Activated naive CD4-positive, alpha-beta T cell treated with anti-CD3 and anti-CD28 coated beads, Interleukin-2, amount 50 U/mL, for 72 hours (primary cell): ENCODE results near the gene LIPC. TPM values are rescaled to one million over a fixed set of nuclear protein-coding genes. Genes with fewer than 3 reads are reported as not detected.
A peak's percentile ranks its signal among the peaks of the same experiment; 100 is the strongest.

Experiments
- ATAC-seq, 2 donors: fragments of 150-1000 bp; cut with Tn5 transposase; 2 replicates each; pipeline ENCODE4 v1.10.0; 2021; ENCODE audit warnings: mild to moderate bottlenecking in 2 of 2, moderate library complexity in 2 of 2
- DNase-seq, 2 donors: peaks; one replicate each; pipeline ENCODE4 v3.0.0; 2021 to 2022; ENCODE audit warnings: low spot score in 2 of 2
- H3K27ac Mint-ChIP-seq, 2 donors: one replicate each; pipeline ENCODE4 v1.8.0; 2022; ENCODE audit warnings: mild to moderate bottlenecking in 2 of 2, mixed read lengths in 2 of 2
- H3K36me3 Mint-ChIP-seq, 2 donors: one replicate each; pipeline ENCODE4 v1.8.0; 2022; ENCODE audit warnings: mixed read lengths in 2 of 2
- H3K9me3 Mint-ChIP-seq, 2 donors: one replicate each; pipeline ENCODE4 v1.8.0; 2022; ENCODE audit warnings: mixed read lengths in 2 of 2
- total RNA-seq, 2 donors: library from RNA; stranded (reverse); gene quantifications; one replicate each; pipeline ENCODE4 v1.2.3, GENCODE V29; 2022

The LIPC gene
- total RNA-seq, 2 donors from 2014 or later, result 0.64 to 0.98 TPM

DNA sequence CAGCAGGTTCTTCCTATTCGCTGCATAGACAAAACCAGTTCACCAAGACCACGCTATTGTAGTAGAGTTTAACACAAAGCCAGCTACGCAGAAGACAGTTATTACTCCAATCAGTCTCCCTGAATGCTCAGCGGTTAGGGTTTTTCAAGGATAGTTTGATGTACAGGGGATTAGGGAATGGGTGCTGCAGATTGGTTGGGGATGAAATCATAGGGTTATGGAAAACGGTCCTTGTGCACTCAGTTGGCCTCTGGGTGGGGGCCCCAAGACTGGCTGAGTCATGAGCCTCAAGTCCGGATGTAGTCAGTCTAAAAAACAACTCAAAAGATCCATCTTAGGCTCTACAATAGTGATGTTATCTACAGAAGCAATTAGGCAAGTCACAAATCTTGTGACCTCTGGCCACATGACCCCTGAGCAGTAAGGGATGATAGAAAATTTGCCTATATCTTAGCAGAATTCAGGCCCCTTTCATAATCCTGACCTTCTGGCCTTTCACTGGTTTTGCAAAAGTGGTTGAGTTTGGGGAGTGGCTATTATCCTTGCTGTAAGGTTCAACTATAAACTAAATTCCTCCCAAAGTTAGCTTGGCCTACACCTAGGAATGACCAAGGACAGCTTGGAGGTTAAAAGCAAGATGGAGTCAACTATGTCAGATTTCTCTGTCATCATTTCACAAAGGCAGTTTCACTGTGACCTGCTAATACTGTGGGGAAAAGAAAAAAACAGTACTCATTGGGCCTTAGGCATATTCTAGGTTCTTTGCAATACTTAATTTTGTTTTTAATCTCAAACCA lies 57.7 kb downstream of the LIPC start:
- H3K36me3 Mint-ChIP-seq, result peaks cover 0 to 12% of the 10 kb centered on the region in 2 donors
- DNase-seq (no peak), ATAC-seq (no peak)
- H3K9me3 Mint-ChIP-seq, result peaks cover 6 to 20% of the 10 kb centered on the region in 2 donors
- no peak overlapping the region for H3K27ac Mint-ChIP-seq

DNA sequence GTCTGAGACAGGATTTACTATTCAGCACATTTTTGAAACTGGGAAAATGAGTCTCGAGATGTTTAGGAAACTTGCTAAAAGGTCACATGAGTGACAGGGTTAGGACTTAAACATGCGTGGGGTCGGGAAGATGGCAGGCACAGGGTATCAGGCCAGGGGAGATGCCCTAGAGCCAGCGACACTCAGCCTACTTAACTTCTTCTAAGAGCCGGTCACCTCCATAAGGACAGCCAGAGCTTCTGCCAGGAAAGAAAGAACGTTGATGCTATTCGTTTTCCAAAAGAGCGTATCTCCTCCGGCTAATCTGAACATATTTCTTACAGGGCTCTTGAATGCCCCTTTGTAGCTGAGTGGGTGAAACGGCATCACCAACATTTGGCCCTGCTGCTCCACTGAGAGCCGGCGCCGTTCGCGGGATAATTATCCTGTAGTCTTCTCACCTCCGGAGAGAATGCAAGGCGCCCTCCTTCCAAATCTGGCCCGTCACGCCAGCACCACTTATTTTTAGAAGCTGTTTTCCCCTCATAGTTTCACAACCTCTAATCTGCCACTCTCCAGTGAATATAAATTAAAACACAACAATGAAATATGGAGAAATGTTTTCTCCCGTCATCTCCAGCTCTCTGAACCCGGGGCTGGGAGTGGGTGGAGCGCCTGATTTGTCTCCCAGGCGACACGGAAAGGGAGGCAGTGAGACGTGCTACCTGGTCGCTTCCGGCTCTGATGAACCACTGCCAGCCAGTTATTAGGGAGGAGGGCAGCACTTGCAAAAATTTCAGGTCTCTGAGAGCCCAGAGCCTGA lies 58.5 kb downstream of the LIPC start:
- H3K9me3 Mint-ChIP-seq, result peaks cover 0 to 12% of the 10 kb centered on the region in 2 donors
- H3K36me3 Mint-ChIP-seq, result peaks cover 0 to 4% of the 10 kb centered on the region in 2 donors
- H3K27ac Mint-ChIP-seq, result no peak overlapping the region
- DNase-seq (no peak), ATAC-seq (no peak)

GRCh38 chr15:58490888-58491473 lies 59.2 kb downstream of the LIPC start:
- ATAC-seq (no peak), DNase-seq (no peak)
- Mint-ChIP-seq H3K27ac (peak overlapping the region in 1 of 2 donors; percentile 72), H3K9me3 (peaks cover 0 to 6% of the 10 kb centered on the region in 2 donors), H3K36me3 (no peaks in the 10 kb centered on the region)

DNA sequence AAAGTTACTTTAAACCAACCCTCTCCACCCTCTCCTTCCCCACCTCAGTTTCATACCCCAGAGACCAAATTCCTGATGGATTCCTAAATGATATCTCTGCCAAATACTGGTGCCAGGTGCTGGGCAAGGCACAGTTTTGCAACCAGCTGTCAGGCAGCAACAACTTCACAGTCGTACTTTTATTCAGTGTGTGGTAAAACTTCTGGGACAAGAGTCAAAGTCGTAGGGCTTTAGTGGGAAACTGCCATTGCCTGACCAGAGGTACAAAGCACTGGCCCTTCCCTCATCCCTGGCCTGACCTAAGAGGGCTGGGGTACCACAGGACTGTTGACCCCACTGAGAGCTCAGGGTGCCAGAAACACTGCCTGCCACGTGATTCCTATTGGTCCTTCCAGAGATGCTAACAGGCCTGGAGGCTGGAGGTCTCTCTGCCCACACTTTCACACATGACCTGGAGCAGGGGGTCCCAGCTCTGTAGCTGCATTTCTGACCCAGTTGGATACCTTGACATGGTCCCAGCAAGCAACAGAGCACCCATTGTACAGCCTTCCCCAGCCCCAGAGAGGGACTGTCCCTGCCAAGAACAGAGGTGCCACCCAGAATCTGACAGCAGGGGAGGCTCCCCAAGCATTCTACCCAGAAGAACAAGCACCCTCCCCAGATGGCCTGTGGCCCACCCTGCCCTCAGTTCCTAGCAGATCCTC lies 59.9 kb downstream of the LIPC start:
- Mint-ChIP-seq H3K27ac (no peak overlapping the region), H3K9me3 (no peaks in the 10 kb centered on the region)
- ATAC-seq, result no peak

GRCh38 chr15:58492661-58493397 lies 61.0 kb downstream of the LIPC start:
- DNase-seq (no peak), ATAC-seq (no peak)
- Mint-ChIP-seq H3K9me3 (peaks cover 0 to 3% of the 10 kb centered on the region in 2 donors), H3K36me3 (no peaks in the 10 kb centered on the region), H3K27ac (peak overlapping the region in 1 of 2 donors; percentile 5)

More for the DNA sequence above, 59.9 kb downstream of the LIPC start:
- no peak for DNase-seq
- H3K36me3 Mint-ChIP-seq, result no peaks in the 10 kb centered on the region

DNA sequence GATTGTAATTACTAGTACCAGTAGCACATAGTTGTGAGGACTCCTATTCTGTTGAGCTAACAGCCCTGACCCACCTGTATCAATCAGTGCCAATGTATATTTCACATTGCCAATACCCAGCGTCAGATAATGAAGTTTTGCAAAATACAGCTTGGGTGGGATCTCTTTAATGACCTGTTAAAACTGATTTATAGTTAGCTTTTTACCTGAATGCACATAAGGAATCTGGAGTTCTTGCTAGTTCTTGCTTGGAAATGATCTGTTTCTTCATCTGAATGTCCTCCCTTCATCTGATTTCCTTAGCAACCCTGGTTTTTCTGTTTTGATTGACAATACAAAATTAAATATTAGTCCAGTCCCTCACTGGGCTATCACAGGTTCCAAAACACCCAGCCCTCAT lies 62.8 kb downstream of the LIPC start:
- ATAC-seq (no peak), DNase-seq (no peak)
- Mint-ChIP-seq H3K36me3 (no peaks in the 10 kb centered on the region), H3K9me3 (peaks cover 0 to 4% of the 10 kb centered on the region in 2 donors), H3K27ac (no peak overlapping the region)

- Mint-ChIP-seq H3K27ac (no peak overlapping the region), H3K9me3 (peaks cover 0 to 4% of the 10 kb centered on the region in 2 donors), H3K36me3 (no peaks in the 10 kb centered on the region)
- no peak for DNase-seq
- no peak for ATAC-seq
These were observed 64.2 kb downstream of the LIPC start for GRCh38 chr15:58495891-58496408.

GRCh38 chr15:58497046-58497785 lies 65.4 kb downstream of the LIPC start:
- Mint-ChIP-seq H3K27ac (peak overlapping the region in 1 of 2 donors; percentile 9), H3K9me3 (peaks cover 0 to 4% of the 10 kb centered on the region in 2 donors), H3K36me3 (no peaks in the 10 kb centered on the region)
- DNase-seq (no peak), ATAC-seq (no peak)

DNA sequence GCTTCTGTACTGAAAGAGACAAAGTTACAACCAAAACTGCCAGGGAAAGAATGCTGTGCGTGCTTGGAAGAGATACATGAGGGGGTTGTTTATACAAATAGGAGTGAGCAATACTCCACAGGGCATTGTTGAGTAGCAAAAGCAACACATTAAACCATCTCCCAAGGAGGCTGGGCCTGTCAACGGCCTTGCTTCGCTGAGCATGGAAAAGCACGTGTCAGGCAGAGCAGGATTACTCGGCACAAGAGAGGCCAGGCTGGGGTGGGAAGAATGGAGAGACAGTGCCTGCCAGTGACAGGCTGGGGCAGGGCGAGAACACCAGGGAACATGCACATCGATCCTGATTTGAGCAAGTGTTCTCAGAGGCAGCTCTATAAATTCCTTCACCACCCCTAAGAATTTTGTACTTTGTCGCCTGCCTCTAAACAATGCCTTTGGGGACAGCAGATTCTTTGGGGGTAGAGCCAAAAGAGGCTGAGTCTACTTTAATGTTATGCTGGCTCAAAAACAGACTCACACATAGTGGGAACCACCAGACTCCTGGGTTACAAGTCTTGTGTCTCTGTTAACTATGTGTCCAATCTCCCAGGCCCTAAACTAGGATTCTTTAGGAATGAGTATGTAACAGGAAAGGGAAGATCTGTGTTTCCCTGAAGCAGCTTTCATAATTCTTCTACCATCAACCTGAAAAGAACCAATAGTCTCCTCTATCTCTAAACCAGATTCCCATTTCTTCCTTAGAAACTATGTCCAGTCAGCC lies 67.2 kb downstream of the LIPC start:
- DNase-seq (no peak), ATAC-seq (no peak)
- no peaks in the 10 kb centered on the region for H3K36me3 Mint-ChIP-seq
- H3K9me3 Mint-ChIP-seq, result peaks cover 0 to 4% of the 10 kb centered on the region in 2 donors
- no peak overlapping the region for H3K27ac Mint-ChIP-seq

DNA sequence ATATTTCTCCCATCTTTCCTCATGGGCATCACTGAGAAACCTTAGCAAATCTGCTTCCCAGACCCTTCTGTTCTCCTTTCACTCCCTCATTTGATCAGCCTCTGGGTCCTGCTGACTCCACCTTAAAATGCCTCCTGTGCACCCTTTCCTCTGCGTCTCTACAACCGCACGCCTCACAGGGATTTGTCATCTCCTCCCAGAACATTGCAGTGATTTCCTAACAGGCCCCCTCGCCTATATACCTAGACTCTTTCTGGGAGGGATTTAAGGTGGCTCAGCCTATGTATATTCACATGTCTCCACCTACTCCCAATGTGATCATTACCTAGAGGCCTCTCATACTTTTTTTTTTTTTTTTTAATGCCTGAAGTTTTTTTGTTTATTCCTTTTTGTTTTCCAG lies 69.2 kb downstream of the LIPC start:
- DNase-seq (no peak), ATAC-seq (no peak)
- peaks cover 0 to 9% of the 10 kb centered on the region in 2 donors for H3K9me3 Mint-ChIP-seq
- no peaks in the 10 kb centered on the region for H3K36me3 Mint-ChIP-seq
- peak overlapping the region; percentile 1 to 9 for H3K27ac Mint-ChIP-seq

GRCh38 chr15:58501636-58502188 lies 69.9 kb downstream of the LIPC start:
- DNase-seq, result no peak
- no peaks in the 10 kb centered on the region for H3K36me3 Mint-ChIP-seq
- no peak overlapping the region for H3K27ac Mint-ChIP-seq
- H3K9me3 Mint-ChIP-seq, result peaks cover 0 to 16% of the 10 kb centered on the region in 2 donors
- no peak for ATAC-seq

GRCh38 chr15:58503139-58504027 lies 71.6 kb downstream of the LIPC start:
- ATAC-seq (no peak), DNase-seq (no peak)
- Mint-ChIP-seq H3K9me3 (peaks cover 0 to 20% of the 10 kb centered on the region in 2 donors), H3K27ac (no peak overlapping the region), H3K36me3 (no peaks in the 10 kb centered on the region)

- no peak for ATAC-seq
- Mint-ChIP-seq H3K9me3 (peaks cover 0 to 20% of the 10 kb centered on the region in 2 donors), H3K27ac (no peak overlapping the region), H3K36me3 (no peaks in the 10 kb centered on the region)
- no peak for DNase-seq
These were observed 73.0 kb downstream of the LIPC start for GRCh38 chr15:58504674-58505234.
